PFSK-1 (cell line): ENCODE results near the gene SLC35E1.

Experiments used
- POLR2AphosphoS5 ChIP-seq: IDR thresholded peaks from 2 replicates; pipeline ENCODE4 v1.6.1; 2012; ENCODE audit warnings: low read depth, mild to moderate bottlenecking, control low read depth, low read length, moderate library complexity
- SIN3A ChIP-seq: IDR thresholded peaks from 2 replicates; pipeline ENCODE4 v1.6.1; 2012; ENCODE audit warnings: mild to moderate bottlenecking, low read length, moderate library complexity, borderline replicate concordance; ENCODE audit not compliant: insufficient read depth
- TAF1 ChIP-seq: IDR thresholded peaks from 2 replicates; pipeline ENCODE4 v1.6.1; 2012; ENCODE audit warnings: low read length, control low read depth, borderline replicate concordance; ENCODE audit not compliant: insufficient read depth
- TF ChIP-seq, protein P1 (sequence below), 2 experiments: IDR thresholded peaks; 2 replicates each; pipeline versions ENCODE4 v1.6.1 to v1.8.0; 2011 to 2012; ENCODE audit warnings: low read depth in 2 of 2, low read length in 2 of 2, control low read depth in 1 of 2, inconsistent platforms in 1 of 2, mild to moderate bottlenecking in 1 of 2, moderate library complexity in 1 of 2; ENCODE audit not compliant: insufficient read depth in 1 of 2

DNA sequence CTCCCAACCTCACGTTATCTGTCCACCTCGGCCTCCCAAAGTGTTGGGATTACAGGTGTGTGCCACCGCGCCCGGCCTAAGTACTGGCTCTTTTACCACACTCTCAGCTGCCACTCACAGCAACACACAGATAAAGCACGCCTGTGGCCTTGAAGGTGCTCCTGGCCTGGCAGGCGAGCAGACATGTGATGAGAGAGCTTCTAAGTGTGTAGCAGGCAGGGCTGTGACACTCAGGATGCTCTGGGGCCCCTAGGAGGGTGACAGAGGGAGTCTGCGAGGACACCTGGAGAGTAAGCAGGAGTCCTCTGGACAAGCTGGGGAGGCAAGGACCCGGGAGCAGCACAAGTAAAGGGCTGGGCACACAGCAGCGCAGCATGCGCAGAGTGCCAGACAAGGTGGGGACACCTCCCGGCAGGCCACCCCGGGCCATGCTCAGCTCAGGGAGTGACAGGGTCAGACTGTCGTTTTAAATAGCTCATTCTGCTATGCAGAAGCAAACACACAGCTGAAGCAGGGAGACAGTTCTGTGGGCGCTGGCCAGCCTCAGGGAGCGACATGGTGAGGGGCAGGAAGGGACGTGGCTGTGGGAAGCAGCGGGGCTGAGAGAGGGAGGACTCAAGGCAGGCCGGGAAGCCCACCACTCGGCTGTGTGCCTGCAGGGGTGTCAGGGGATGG is 29.3 kb upstream of the SLC35E1 start:
- no peak for TF ChIP-seq SIN3A
- TF ChIP-seq POLR2AphosphoS5 = no peak
- TF ChIP-seq, protein P1, sequence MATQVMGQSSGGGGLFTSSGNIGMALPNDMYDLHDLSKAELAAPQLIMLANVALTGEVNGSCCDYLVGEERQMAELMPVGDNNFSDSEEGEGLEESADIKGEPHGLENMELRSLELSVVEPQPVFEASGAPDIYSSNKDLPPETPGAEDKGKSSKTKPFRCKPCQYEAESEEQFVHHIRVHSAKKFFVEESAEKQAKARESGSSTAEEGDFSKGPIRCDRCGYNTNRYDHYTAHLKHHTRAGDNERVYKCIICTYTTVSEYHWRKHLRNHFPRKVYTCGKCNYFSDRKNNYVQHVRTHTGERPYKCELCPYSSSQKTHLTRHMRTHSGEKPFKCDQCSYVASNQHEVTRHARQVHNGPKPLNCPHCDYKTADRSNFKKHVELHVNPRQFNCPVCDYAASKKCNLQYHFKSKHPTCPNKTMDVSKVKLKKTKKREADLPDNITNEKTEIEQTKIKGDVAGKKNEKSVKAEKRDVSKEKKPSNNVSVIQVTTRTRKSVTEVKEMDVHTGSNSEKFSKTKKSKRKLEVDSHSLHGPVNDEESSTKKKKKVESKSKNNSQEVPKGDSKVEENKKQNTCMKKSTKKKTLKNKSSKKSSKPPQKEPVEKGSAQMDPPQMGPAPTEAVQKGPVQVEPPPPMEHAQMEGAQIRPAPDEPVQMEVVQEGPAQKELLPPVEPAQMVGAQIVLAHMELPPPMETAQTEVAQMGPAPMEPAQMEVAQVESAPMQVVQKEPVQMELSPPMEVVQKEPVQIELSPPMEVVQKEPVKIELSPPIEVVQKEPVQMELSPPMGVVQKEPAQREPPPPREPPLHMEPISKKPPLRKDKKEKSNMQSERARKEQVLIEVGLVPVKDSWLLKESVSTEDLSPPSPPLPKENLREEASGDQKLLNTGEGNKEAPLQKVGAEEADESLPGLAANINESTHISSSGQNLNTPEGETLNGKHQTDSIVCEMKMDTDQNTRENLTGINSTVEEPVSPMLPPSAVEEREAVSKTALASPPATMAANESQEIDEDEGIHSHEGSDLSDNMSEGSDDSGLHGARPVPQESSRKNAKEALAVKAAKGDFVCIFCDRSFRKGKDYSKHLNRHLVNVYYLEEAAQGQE (IDR thresholded peaks at IDR 0.05; ENCODE audit: insufficient read depth in 1 of 2, low read depth in 2 of 2, low read length in 2 of 2) = no peak
- TF ChIP-seq TAF1 = no peak
